ENCODE measurements around the gene P2RY4. TPM values are rescaled to one million over a fixed set of nuclear protein-coding genes. Genes with fewer than 3 reads are reported as not detected.

The P2RY4 gene
- total RNA-seq, 1 donor from 2014 or later: not detected

GRCh38 chrX:70264784-70265183 lies 4.8 kb upstream of the P2RY4 start:
- no peaks in the 10 kb centered on the region for H3K36me3 ChIP-seq (ENCODE audit: control insufficient read depth, insufficient read depth, low read length)
- DNase-seq (ENCODE audit: low read depth): no peak
- H3K27me3 ChIP-seq (ENCODE audit: control insufficient read depth, insufficient read depth, low read length): no peaks in the 10 kb centered on the region
- H3K4me3 ChIP-seq (ENCODE audit: low read depth, low read length): no peak overlapping the region
- TF ChIP-seq CTCF (IDR thresholded peaks at IDR 0.05; ENCODE audit: insufficient read depth, low read length, poor library complexity, severe bottlenecking): no peak

GRCh38 chrX:70262952-70263567 lies 3.1 kb upstream of the P2RY4 start:
- Histone ChIP-seq H3K4me3 (ENCODE audit: low read depth, low read length) (no peak overlapping the region), H3K36me3 (ENCODE audit: control insufficient read depth, insufficient read depth, low read length) (no peaks in the 10 kb centered on the region), H3K27me3 (ENCODE audit: control insufficient read depth, insufficient read depth, low read length) (no peaks in the 10 kb centered on the region)
- TF ChIP-seq CTCF (IDR thresholded peaks at IDR 0.05; ENCODE audit: insufficient read depth, low read length, poor library complexity, severe bottlenecking): peak; percentile 69
- DNase-seq (ENCODE audit: low read depth): no peak

GRCh38 chrX:70257423-70258288 lies 2.3 kb downstream of the P2RY4 start:
- TF ChIP-seq CTCF (IDR thresholded peaks at IDR 0.05; ENCODE audit: insufficient read depth, low read length, poor library complexity, severe bottlenecking): no peak
- Histone ChIP-seq H3K36me3 (ENCODE audit: control insufficient read depth, insufficient read depth, low read length) (no peaks in the 10 kb centered on the region), H3K27me3 (ENCODE audit: control insufficient read depth, insufficient read depth, low read length) (no peaks in the 10 kb centered on the region), H3K4me3 (ENCODE audit: low read depth, low read length) (no peak overlapping the region)
- DNase-seq (ENCODE audit: low read depth): no peak

- TF ChIP-seq CTCF (IDR thresholded peaks at IDR 0.05; ENCODE audit: insufficient read depth, low read length, poor library complexity, severe bottlenecking): no peak
- Histone ChIP-seq H3K36me3 (ENCODE audit: control insufficient read depth, insufficient read depth, low read length) (no peaks in the 10 kb centered on the region), H3K27me3 (ENCODE audit: control insufficient read depth, insufficient read depth, low read length) (no peaks in the 10 kb centered on the region), H3K4me3 (ENCODE audit: low read depth, low read length) (no peak overlapping the region)
- DNase-seq (ENCODE audit: low read depth): no peak
These were observed 4.6 kb downstream of the P2RY4 start for GRCh38 chrX:70255452-70255851.

- H3K27me3 ChIP-seq (ENCODE audit: control insufficient read depth, insufficient read depth, low read length): no peaks in the 10 kb centered on the region
- no peaks in the 10 kb centered on the region for H3K36me3 ChIP-seq (ENCODE audit: control insufficient read depth, insufficient read depth, low read length)
- H3K4me3 ChIP-seq (ENCODE audit: low read depth, low read length): no peak overlapping the region
- no peak for DNase-seq (ENCODE audit: low read depth)
- no peak for TF ChIP-seq CTCF (IDR thresholded peaks at IDR 0.05; ENCODE audit: insufficient read depth, low read length, poor library complexity, severe bottlenecking)
These were observed 5.1 kb downstream of the P2RY4 start for GRCh38 chrX:70254909-70255308.
